ENCODE results near the gene ARL11. TPM values are rescaled to one million over a fixed set of nuclear protein-coding genes. Genes with fewer than 3 reads are reported as not detected.
"Not testable (repeated sequence)": the region's sequence is repeated elsewhere in the genome, so short reads cannot be mapped to it uniquely, and the experiment has no call there.

The ARL11 gene
- total RNA-seq, 2 donors from 2014 or later: 0.52 TPM; not detected in 1

DNA sequence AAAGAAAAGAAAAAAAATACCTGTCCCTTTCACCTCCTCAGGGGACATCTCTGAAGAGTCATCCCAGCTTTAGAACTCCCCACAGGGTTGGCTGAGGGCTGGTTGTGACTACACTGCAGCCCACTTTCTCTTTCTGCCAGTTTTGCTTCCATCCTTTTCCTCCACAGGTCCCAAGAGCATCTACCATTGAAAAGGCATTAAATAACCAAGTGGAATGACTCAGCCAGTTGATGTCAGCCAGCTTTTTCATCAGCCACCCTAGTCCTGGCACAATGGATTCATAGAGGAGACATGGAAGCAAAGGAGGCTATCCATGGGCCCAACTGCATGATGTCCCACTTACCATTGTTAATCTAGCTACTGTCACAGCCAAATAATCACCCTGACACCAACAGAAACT is 33.7 kb upstream of the ARL11 start:
- no peak for TF ChIP-seq POLR2A (IDR thresholded peaks at IDR 0.05)
- TF ChIP-seq, protein P1, sequence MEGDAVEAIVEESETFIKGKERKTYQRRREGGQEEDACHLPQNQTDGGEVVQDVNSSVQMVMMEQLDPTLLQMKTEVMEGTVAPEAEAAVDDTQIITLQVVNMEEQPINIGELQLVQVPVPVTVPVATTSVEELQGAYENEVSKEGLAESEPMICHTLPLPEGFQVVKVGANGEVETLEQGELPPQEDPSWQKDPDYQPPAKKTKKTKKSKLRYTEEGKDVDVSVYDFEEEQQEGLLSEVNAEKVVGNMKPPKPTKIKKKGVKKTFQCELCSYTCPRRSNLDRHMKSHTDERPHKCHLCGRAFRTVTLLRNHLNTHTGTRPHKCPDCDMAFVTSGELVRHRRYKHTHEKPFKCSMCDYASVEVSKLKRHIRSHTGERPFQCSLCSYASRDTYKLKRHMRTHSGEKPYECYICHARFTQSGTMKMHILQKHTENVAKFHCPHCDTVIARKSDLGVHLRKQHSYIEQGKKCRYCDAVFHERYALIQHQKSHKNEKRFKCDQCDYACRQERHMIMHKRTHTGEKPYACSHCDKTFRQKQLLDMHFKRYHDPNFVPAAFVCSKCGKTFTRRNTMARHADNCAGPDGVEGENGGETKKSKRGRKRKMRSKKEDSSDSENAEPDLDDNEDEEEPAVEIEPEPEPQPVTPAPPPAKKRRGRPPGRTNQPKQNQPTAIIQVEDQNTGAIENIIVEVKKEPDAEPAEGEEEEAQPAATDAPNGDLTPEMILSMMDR (IDR thresholded peaks at IDR 0.05): no peak
- intact Hi-C loops (cut with DNase I): no loop called here
- Histone ChIP-seq H3K27me3 (no peaks in the 10 kb centered on the region), H3K9me3 (no peaks in the 10 kb centered on the region), H3K27ac (no peak overlapping the region), H3K36me3 (replicated peaks in 1 of 2; ENCODE audit: insufficient read depth in 1 of 2, low read depth in 2 of 2) (no peaks in the 10 kb centered on the region), H3K4me1 (no peaks in the 10 kb centered on the region), H3K4me3 (no peak overlapping the region)
- ATAC-seq (no peak), DNase-seq (no peak)

DNA sequence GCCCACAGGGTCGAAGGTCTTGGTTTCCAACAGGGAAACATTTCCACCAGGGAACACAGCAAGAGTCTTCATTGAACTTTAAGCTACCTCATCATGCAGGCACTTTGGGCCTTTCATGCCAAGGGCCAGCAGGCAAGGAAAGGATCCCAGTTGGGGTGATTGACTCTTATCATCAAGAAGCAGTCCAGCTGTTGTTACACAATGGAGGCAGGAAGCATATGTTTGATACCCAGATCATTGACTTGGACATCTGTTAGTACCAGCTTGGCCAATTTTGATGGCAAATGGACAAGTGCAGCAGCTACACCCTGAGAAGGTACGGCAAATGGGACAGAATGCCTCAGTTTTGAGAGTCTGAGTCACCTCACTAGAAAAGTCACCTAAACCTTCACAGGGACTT is 32.1 kb upstream of the ARL11 start:
- H3K27me3 ChIP-seq: no peaks in the 10 kb centered on the region
- H3K4me1 ChIP-seq: no peaks in the 10 kb centered on the region
- intact Hi-C loops (cut with DNase I): no loop called here
- no peaks in the 10 kb centered on the region for H3K36me3 ChIP-seq (replicated peaks in 1 of 2; ENCODE audit: insufficient read depth in 1 of 2, low read depth in 2 of 2)
- no peak overlapping the region for H3K4me3 ChIP-seq
- H3K27ac ChIP-seq: no peak overlapping the region
- ATAC-seq (no peak), DNase-seq (no peak)
- 60 to 65% methylated on average over 2 of the region's 2 CpGs for WGBS, 2 donors
- TF ChIP-seq, protein P1 (IDR thresholded peaks at IDR 0.05): no peak
- TF ChIP-seq POLR2A (IDR thresholded peaks at IDR 0.05): no peak
- H3K9me3 ChIP-seq: no peaks in the 10 kb centered on the region

DNA sequence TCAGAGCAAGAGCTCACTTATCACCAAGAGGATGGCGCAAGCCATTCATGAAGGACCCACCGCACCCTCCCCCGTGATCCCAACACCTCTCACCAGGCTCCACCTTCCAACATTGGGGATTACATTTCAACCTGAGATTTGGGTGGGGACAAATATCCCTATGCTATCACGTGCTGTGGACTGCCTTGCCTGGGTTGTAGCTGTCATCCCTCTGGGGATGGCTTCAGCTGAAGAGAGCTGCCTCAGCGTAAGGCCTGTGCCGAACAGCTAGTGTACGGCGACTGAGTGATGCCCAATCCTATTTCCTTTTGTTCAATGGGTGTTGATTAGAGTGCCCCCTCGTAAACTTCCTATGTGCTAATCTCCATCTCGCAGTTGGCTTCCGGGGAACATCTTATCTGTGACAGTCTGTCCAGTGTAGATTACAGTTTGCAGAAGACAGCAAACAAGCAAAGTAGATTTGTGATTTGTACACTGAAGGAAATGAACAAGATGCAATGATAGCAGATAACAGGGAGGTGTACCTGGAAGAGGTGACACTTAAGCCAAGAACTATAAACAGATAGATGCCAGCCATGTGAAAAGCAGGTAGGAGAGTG is 31.2 kb upstream of the ARL11 start:
- no peak overlapping the region for H3K27ac ChIP-seq
- 70 to 73% methylated on average over 6 to 11 of the region's 11 CpGs for WGBS, 2 donors
- TF ChIP-seq, protein P1 (IDR thresholded peaks at IDR 0.05): no peak
- no peak for TF ChIP-seq POLR2A (IDR thresholded peaks at IDR 0.05)
- H3K4me1 ChIP-seq: no peaks in the 10 kb centered on the region
- H3K27me3 ChIP-seq: no peaks in the 10 kb centered on the region
- intact Hi-C loops (cut with DNase I): no loop called here
- ATAC-seq (no peak), DNase-seq (no peak)
- no peaks in the 10 kb centered on the region for H3K9me3 ChIP-seq
- no peak overlapping the region for H3K4me3 ChIP-seq
- no peaks in the 10 kb centered on the region for H3K36me3 ChIP-seq (replicated peaks in 1 of 2; ENCODE audit: insufficient read depth in 1 of 2, low read depth in 2 of 2)

DNA sequence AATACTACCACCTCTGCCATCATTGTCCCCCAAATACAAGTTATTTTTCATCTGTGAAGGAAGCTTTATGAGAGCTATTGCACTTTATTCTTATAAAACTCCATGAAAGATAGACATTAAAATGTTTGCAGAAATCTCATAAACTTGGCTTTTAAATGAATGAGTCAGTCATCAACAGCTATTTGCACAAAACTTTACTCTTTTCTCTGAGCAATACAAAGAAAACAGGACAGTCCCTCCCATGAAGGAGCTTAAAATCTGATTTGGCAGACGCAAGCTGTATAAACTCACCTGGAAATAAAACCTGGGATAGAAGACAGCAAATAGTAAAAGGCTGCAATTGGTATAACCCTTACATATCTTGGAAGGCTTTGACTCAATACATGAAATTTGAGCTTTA is 26.3 kb upstream of the ARL11 start:
- no peaks in the 10 kb centered on the region for H3K36me3 ChIP-seq (replicated peaks in 1 of 2; ENCODE audit: insufficient read depth in 1 of 2, low read depth in 2 of 2)
- no peak for ATAC-seq
- 59 to 71% methylated on average over 1 of the region's 1 CpG for WGBS, 2 donors
- no peak for DNase-seq
- no peak for TF ChIP-seq POLR2A (IDR thresholded peaks at IDR 0.05)
- TF ChIP-seq, protein P1 (IDR thresholded peaks at IDR 0.05): no peak
- peaks cover 11% of the 10 kb centered on the region for H3K4me1 ChIP-seq
- H3K4me3 ChIP-seq: no peak overlapping the region
- H3K27me3 ChIP-seq: no peaks in the 10 kb centered on the region
- intact Hi-C loops (cut with DNase I): loop anchor here (5.0 kb wide), 1 partner anchor 300 kb away; no protein-coding TSS in a partner anchor
- H3K9me3 ChIP-seq: no peaks in the 10 kb centered on the region
- no peak overlapping the region for H3K27ac ChIP-seq

DNA sequence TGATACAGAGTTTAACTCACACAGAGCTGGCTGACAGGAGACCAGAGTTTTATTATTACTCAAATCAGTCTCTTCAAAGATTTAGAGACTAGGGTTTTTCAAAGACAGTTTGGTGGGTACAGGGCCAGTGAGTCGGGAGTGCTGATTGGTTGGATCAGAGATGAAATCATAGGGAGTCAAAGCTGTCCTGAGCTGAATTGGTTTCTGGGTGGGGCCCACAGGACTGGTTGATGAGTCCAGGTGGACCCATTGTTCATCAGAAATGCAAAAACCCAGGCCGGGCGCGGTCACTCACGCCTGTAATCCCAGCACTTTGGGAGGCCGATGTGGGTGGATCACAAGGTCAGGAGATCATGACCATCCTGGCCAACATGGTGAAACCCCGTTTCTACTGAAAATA is 25.7 kb upstream of the ARL11 start:
- not testable (repeated sequence) for ATAC-seq; H3K27me3 ChIP-seq; H3K36me3 ChIP-seq (replicated peaks in 1 of 2; ENCODE audit: insufficient read depth in 1 of 2, low read depth in 2 of 2); H3K4me3 ChIP-seq; H3K9me3 ChIP-seq; H3K27ac ChIP-seq; DNase-seq
- intact Hi-C loops (cut with DNase I): loop anchor here (5.0 kb wide), 1 partner anchor 300 kb away; no protein-coding TSS in a partner anchor
- H3K4me1 ChIP-seq: peaks cover 11% of the 10 kb centered on the region
- WGBS, 2 donors: 81 to 91% methylated on average over 5 to 7 of the region's 7 CpGs
